B cell (primary cell): ENCODE data around the gene MYO9B. TPM values are rescaled to one million over a fixed set of nuclear protein-coding genes. Genes with fewer than 3 reads are reported as not detected.

Experiments used
- ATAC-seq: fragments of 200-7000 bp; cut with Tn5 transposase; one replicate; pipeline ENCODE4 v1.10.0; 2021; ENCODE audit warnings: low read depth, mild to moderate bottlenecking, moderate number of reproducible peaks, moderate library complexity
- CTCF ChIA-PET: fragments of 350-600 bp; sonication (Branson Sonifier 250); formaldehyde crosslinking; loops from one replicate; lab custom pipeline; 2021; ENCODE audit warnings: antibody characterized with exemption, inconsistent platforms; lab: Charles Lee
- POLR2A ChIA-PET: fragments of 350-600 bp; sonication (Branson Sonifier 250); formaldehyde crosslinking; loops from one replicate; lab custom pipeline; 2021; ENCODE audit warnings: antibody characterized with exemption; lab: Charles Lee
- DNase-seq: peaks from one replicate; pipeline ENCODE4 v3.0.0; 2013
- H2AFZ ChIP-seq: 2 replicates; pipeline ENCODE4 v1.6.1; 2012; ENCODE audit warnings: mild to moderate bottlenecking, low read depth, low read length; ENCODE audit not compliant: insufficient read depth, poor library complexity, severe bottlenecking
- H3K27ac ChIP-seq, 2 donors: 1 replicate in 1 of 2; 2 replicates in 1 of 2; pipeline ENCODE4 v1.5.1; 2012 to 2013; ENCODE audit warnings: low read length in 2 of 2, mild to moderate bottlenecking in 2 of 2, moderate library complexity in 1 of 2
- H3K27me3 ChIP-seq, 4 experiments: fragments of 200-600 bp in 1 of 4; sonication (generic) in 1 of 4; replicated peaks in 1 of 4; 1 replicate in 2 of 4; 2 replicates in 2 of 4; pipeline versions ENCODE4 v1.6.1 to v1.7.0; 2013 to 2016; ENCODE audit warnings: low read length in 3 of 4, mild to moderate bottlenecking in 2 of 4, mixed read lengths in 1 of 4, moderate library complexity in 1 of 4; ENCODE audit not compliant: insufficient read depth in 4 of 4, control insufficient read depth in 3 of 4; ENCODE audit errors: control extremely low read depth in 1 of 4
- H3K36me3 ChIP-seq, 2 experiments: replicated peaks in 1 of 2; 1 replicate in 1 of 2; 2 replicates in 1 of 2; pipeline versions ENCODE4 v1.6.1 to v1.7.1; 2013; ENCODE audit warnings: low read length in 1 of 2; ENCODE audit not compliant: insufficient read depth in 2 of 2, control insufficient read depth in 1 of 2; ENCODE audit errors: control extremely low read depth in 1 of 2, extremely low read depth in 1 of 2
- H3K4me1 ChIP-seq, 2 donors: fragments of 200-600 bp in 1 of 2; sonication (generic) in 1 of 2; 1 replicate in 1 of 2; 2 replicates in 1 of 2; pipeline versions ENCODE4 v1.5.1 to v1.6.1; 2013 to 2017; ENCODE audit warnings: low read length in 2 of 2; ENCODE audit not compliant: control insufficient read depth in 2 of 2, insufficient read depth in 2 of 2
- H3K4me2 ChIP-seq: replicated peaks from 2 replicates; pipeline ENCODE3; 2012; ENCODE audit warnings: mild to moderate bottlenecking, low read depth, low read length; ENCODE audit not compliant: poor library complexity, severe bottlenecking
- H3K4me3 ChIP-seq, 5 experiments: fragments of 200-600 bp in 1 of 5; sonication (generic) in 1 of 5; 1 replicate in 3 of 5; 2 replicates in 2 of 5; pipeline versions ENCODE4 v1.5.1 to v1.7.0; 2011 to 2016; ENCODE audit warnings: low read length in 4 of 5, mild to moderate bottlenecking in 4 of 5, low read depth in 2 of 5, control low read depth in 1 of 5, moderate library complexity in 1 of 5; ENCODE audit not compliant: insufficient read depth in 1 of 5; ENCODE audit errors: control extremely low read depth in 1 of 5, extremely low read depth in 1 of 5
- H3K79me2 ChIP-seq: fragments of 200-600 bp; sonication (generic); one replicate; pipeline ENCODE4 v1.6.0; 2016; ENCODE audit warnings: low read length; ENCODE audit not compliant: control insufficient read depth, insufficient read depth
- H3K9ac ChIP-seq: fragments of 200-600 bp; sonication (generic); 2 replicates; pipeline ENCODE4 v1.6.1; 2017; ENCODE audit warnings: mild to moderate bottlenecking, low read length, moderate library complexity
- H3K9me3 ChIP-seq, 3 donors: one replicate each; pipeline versions ENCODE4 v1.6.1 to v1.7.1; 2013; ENCODE audit warnings: low read length in 2 of 3; ENCODE audit not compliant: control insufficient read depth in 2 of 3, insufficient read depth in 1 of 3; ENCODE audit errors: control extremely low read depth in 1 of 3
- H4K20me1 ChIP-seq: 2 replicates; pipeline ENCODE4 v1.6.0; 2012; ENCODE audit warnings: mild to moderate bottlenecking, low read length; ENCODE audit not compliant: insufficient read depth, control insufficient read depth, poor library complexity, severe bottlenecking
- H3K27ac Mint-ChIP-seq: one replicate; pipeline ENCODE4 v1.8.0; 2021; ENCODE audit warnings: mixed read lengths
- H3K27me3 Mint-ChIP-seq: one replicate; pipeline ENCODE4 v1.8.0; 2021; ENCODE audit warnings: mixed read lengths
- H3K4me1 Mint-ChIP-seq: one replicate; pipeline ENCODE4 v1.8.0; 2021; ENCODE audit warnings: mixed read lengths
- H3K4me3 Mint-ChIP-seq: one replicate; pipeline ENCODE4 v1.8.0; 2021; ENCODE audit warnings: mixed read lengths
- H3K9me3 Mint-ChIP-seq: one replicate; pipeline ENCODE4 v1.8.0; 2022; ENCODE audit warnings: mixed read lengths; ENCODE audit not compliant: insufficient read depth
- CTCF ChIP-seq: fragments of 200-600 bp; IDR thresholded peaks from one replicate; pipeline ENCODE4 v1.8.0; 2022; ENCODE audit warnings: antibody characterized with exemption, mild to moderate bottlenecking
- EZH2 ChIP-seq: IDR thresholded peaks from 2 replicates; pipeline ENCODE4 v1.6.1; 2012; ENCODE audit warnings: borderline replicate concordance, low read depth, mild to moderate bottlenecking, moderate library complexity, low read length; ENCODE audit not compliant: insufficient read depth, poor library complexity, severe bottlenecking
- WGBS: methylation state at CpG from one replicate; pipeline ENCODE4 v1.1.5; 2013; ENCODE audit warnings: missing lambda C conversion rate; ENCODE audit not compliant: insufficient coverage; 5-methylcytosine and 5-hydroxymethylcytosine counted together
- intact Hi-C: fragments of 100-400 bp; cut with micrococcal nuclease; formaldehyde crosslinking; loops from one replicate; pipeline ENCODE4 v1.10.0; 2022
- polyA plus RNA-seq: library from polyadenylated mRNA; depleted of rRNA; stranded (reverse); fragments of >200 nt; gene quantifications from 2 replicates; pipeline ENCODE4 v1.2.3, GENCODE V29; 2012
- total RNA-seq, 2 donors: library from RNA; stranded (reverse); fragments of 120-200 nt in 1 of 2; gene quantifications; 1 replicate in 1 of 2; 2 replicates in 1 of 2; pipeline versions ENCODE4 v1.2.3 to v1.2.4, GENCODE V29; 2013 to 2022

Gene MYO9B
- total and polyA plus RNA-seq, 2 donors (not counting 1 experiment from before 2014, with no cell fraction given): 256 to 273 TPM

- no peak for ATAC-seq
- CTCF ChIA-PET: no interaction called here
- Histone ChIP-seq H3K9me3 (no peaks in the 10 kb centered on the region), H2AFZ (no peak overlapping the region), H3K4me3 (no peak overlapping the region), H3K27ac (no peak overlapping the region), H3K79me2 (peaks cover 89% of the 10 kb centered on the region), H4K20me1 (peaks cover 54% of the 10 kb centered on the region), H3K4me2 (no peak overlapping the region), H3K36me3 (peaks cover 2 to 67% of the 10 kb centered on the region in 2 experiments), H3K27me3 (no peaks in the 10 kb centered on the region), H3K9ac (no peak overlapping the region), H3K4me1 (peaks cover 0 to 5% of the 10 kb centered on the region in 2 donors)
- no peak overlapping the region for H3K4me3 Mint-ChIP-seq
- H3K27me3 Mint-ChIP-seq: no peaks in the 10 kb centered on the region
- no peak for TF ChIP-seq CTCF
- TF ChIP-seq EZH2: no peak
- WGBS: 79% methylated on average over 6 of the region's 7 CpGs
- no peak overlapping the region for H3K27ac Mint-ChIP-seq
- POLR2A ChIA-PET: interaction anchor here (0.6 kb wide), 1 partner anchor 24 kb away, joined by 12 read pairs; no protein-coding TSS in a partner anchor
- no peak for DNase-seq
- H3K4me1 Mint-ChIP-seq: no peaks in the 10 kb centered on the region
- intact Hi-C loops: no loop called here
- no peaks in the 10 kb centered on the region for H3K9me3 Mint-ChIP-seq
Observed at GRCh38 chr19:17145546-17146497, 70.2 kb downstream of the MYO9B start.

- Histone ChIP-seq H3K79me2 (peaks cover 72% of the 10 kb centered on the region), H2AFZ (no peak overlapping the region), H3K9ac (no peak overlapping the region), H3K4me1 (peaks cover 3 to 5% of the 10 kb centered on the region in 2 donors), H3K36me3 (peaks cover 2 to 68% of the 10 kb centered on the region in 2 experiments), H4K20me1 (peaks cover 38% of the 10 kb centered on the region), H3K4me2 (no peak overlapping the region), H3K27ac (no peak overlapping the region), H3K4me3 (no peak overlapping the region), H3K27me3 (no peaks in the 10 kb centered on the region), H3K9me3 (no peaks in the 10 kb centered on the region)
- Mint-ChIP-seq H3K9me3 (no peaks in the 10 kb centered on the region), H3K4me3 (no peak overlapping the region), H3K27ac (peak overlapping the region; percentile 37), H3K4me1 (peaks cover 6% of the 10 kb centered on the region), H3K27me3 (no peaks in the 10 kb centered on the region)
- WGBS: 98% methylated on average over 5 of the region's 5 CpGs
- POLR2A ChIA-PET: no interaction called here
- DNase-seq: no peak
- CTCF ChIA-PET: interaction anchor here (0.6 kb wide), 1 partner anchor 901 kb away, joined by 3 read pairs; no protein-coding TSS in a partner anchor
- no peak for TF ChIP-seq CTCF
- no peak for TF ChIP-seq EZH2
- ATAC-seq: no peak
- intact Hi-C loops: no loop called here
Observed at GRCh38 chr19:17148130-17148529, 72.6 kb downstream of the MYO9B start.
